ENCODE data around the gene ADGRV1. TPM values are rescaled to one million over a fixed set of nuclear protein-coding genes. Genes with fewer than 3 reads are reported as not detected.

ADGRV1 gene
- total and polyA plus RNA-seq, 9 of the 15 experiments (the other 6 are each of a cell fraction or from before 2014, with no cell fraction given), result 21.7 to 156 (median 58.2) TPM

GRCh38 chr5:90868799-90869198, 310.2 kb downstream of the ADGRV1 start:
- FAIRE-seq, result no peak
- no peak for ATAC-seq
- H3K9ac ChIP-seq (ENCODE audit: insufficient read depth in 1 of 2, low read depth in 2 of 2, low read length in 2 of 2), result no peak overlapping the region
- no peaks in the 10 kb centered on the region for H3K27me3 ChIP-seq (ENCODE audit: control insufficient read depth in 2 of 2, insufficient read depth in 2 of 2, low read length in 2 of 2)
- peaks cover 34% of the 10 kb centered on the region for H3K36me3 ChIP-seq (ENCODE audit: control insufficient read depth, insufficient read depth, low read length)
- no peaks in the 10 kb centered on the region for H4K20me1 ChIP-seq (replicated peaks; ENCODE audit: control insufficient read depth, insufficient read depth, low read length)
- CTCF ChIA-PET (ENCODE audit: low intra/inter-chr PET ratio), result interaction anchor here (1.1 kb wide), 1 partner anchor 516 kb away, joined by 3 read pairs; no protein-coding TSS in a partner anchor
- in situ Hi-C loops (cut with MboI) (loop anchor here (10.0 kb wide), 1 partner anchor 516 kb away; the partner anchor contains the start of gene ARRDC3), intact Hi-C loops (cut with micrococcal nuclease) (loop anchor here (5.0 kb wide), 2 partner anchors 234 to 349 kb away; no protein-coding TSS in a partner anchor)
- POLR2A ChIA-PET, result no interaction called here
- H3K4me1 ChIP-seq (replicated peaks in 1 of 2; ENCODE audit: control insufficient read depth in 2 of 2, insufficient read depth in 2 of 2, low read length in 2 of 2), result no peaks in the 10 kb centered on the region
- no peak for DNase-seq (ENCODE audit: extremely low read depth in 1 of 4, low spot score in 3 of 4)
- H2AFZ ChIP-seq (ENCODE audit: low read depth, low read length), result no peak overlapping the region
- no peaks in the 10 kb centered on the region for H3K79me2 ChIP-seq (ENCODE audit: control insufficient read depth, insufficient read depth, low read length)
- no TSS peak for BruUV-seq (replicated peaks)
- H3K4me2 ChIP-seq (ENCODE audit: insufficient read depth, low read length), result no peak overlapping the region
- no peaks in the 10 kb centered on the region for H3K9me3 ChIP-seq (replicated peaks; ENCODE audit: control insufficient read depth, insufficient read depth, low read depth, low read length)
- H3K27ac ChIP-seq (ENCODE audit: extremely low read depth, low read depth, low read length), result no peak overlapping the region
- WGBS (ENCODE audit: insufficient coverage, low coverage, missing lambda C conversion rate), result 99% methylated on average over 4 of the region's 4 CpGs
- no peaks in the 10 kb centered on the region for H3K9me1 ChIP-seq (ENCODE audit: control insufficient read depth, insufficient read depth, low read length)
- H3K4me3 ChIP-seq, result no peak overlapping the region
- TF ChIP-seq, protein P1, sequence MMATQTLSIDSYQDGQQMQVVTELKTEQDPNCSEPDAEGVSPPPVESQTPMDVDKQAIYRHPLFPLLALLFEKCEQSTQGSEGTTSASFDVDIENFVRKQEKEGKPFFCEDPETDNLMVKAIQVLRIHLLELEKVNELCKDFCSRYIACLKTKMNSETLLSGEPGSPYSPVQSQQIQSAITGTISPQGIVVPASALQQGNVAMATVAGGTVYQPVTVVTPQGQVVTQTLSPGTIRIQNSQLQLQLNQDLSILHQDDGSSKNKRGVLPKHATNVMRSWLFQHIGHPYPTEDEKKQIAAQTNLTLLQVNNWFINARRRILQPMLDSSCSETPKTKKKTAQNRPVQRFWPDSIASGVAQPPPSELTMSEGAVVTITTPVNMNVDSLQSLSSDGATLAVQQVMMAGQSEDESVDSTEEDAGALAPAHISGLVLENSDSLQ (IDR thresholded peaks at IDR 0.05), result no peak
- no peak for TF ChIP-seq EP400 (IDR thresholded peaks at IDR 0.05)
- TF ChIP-seq NFXL1 (CRISPR knock-in tag; IDR thresholded peaks at IDR 0.05), result no peak
- TF ChIP-seq MNT (conservative IDR thresholded peaks at IDR 0.05), result no peak
- peak; percentile 42; the same call in 1 of the 2 replicates for TF ChIP-seq CEBPG (CRISPR knock-in tag; IDR thresholded peaks at IDR 0.05)
- TF ChIP-seq CEBPG (tag; conservative IDR thresholded peaks at IDR 0.05 in 1 of 2, IDR thresholded peaks at IDR 0.05 in 1 of 2), result peak; percentile 76 to 98
- TF ChIP-seq ZNF551 (CRISPR knock-in tag; IDR thresholded peaks at IDR 0.05), result no peak
- TF ChIP-seq CCAR2 (IDR thresholded peaks at IDR 0.05; ENCODE audit: low read depth, low read length), result no peak
- TF ChIP-seq ELF4 (CRISPR knock-in tag; IDR thresholded peaks at IDR 0.05), result no peak
- no peak for TF ChIP-seq MEIS2 (IDR thresholded peaks at IDR 0.05; ENCODE audit: partially characterized antibody)
- TF ChIP-seq, protein P2, sequence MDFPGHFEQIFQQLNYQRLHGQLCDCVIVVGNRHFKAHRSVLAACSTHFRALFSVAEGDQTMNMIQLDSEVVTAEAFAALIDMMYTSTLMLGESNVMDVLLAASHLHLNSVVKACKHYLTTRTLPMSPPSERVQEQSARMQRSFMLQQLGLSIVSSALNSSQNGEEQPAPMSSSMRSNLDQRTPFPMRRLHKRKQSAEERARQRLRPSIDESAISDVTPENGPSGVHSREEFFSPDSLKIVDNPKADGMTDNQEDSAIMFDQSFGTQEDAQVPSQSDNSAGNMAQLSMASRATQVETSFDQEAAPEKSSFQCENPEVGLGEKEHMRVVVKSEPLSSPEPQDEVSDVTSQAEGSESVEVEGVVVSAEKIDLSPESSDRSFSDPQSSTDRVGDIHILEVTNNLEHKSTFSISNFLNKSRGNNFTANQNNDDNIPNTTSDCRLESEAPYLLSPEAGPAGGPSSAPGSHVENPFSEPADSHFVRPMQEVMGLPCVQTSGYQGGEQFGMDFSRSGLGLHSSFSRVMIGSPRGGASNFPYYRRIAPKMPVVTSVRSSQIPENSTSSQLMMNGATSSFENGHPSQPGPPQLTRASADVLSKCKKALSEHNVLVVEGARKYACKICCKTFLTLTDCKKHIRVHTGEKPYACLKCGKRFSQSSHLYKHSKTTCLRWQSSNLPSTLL (IDR thresholded peaks at IDR 0.05), result no peak
- no peak for TF ChIP-seq ZNF124 (CRISPR knock-in tag; IDR thresholded peaks at IDR 0.05)
- TF ChIP-seq VEZF1 (CRISPR knock-in tag; IDR thresholded peaks at IDR 0.05), result no peak
- TF ChIP-seq CEBPB (tag; IDR thresholded peaks at IDR 0.05), result peak; percentile 96

All from K562 (cell line).